Lower leg skin (tissue), 4 donors: ENCODE measurements around the gene LAD1. TPM values are rescaled to one million over a fixed set of nuclear protein-coding genes. Genes with fewer than 3 reads are reported as not detected.

Experiments
- DNase-seq, 2 donors: peaks; one replicate each; pipeline ENCODE4 v3.0.0-alpha.2; 2019; ENCODE audit warnings: low spot score in 2 of 2
- H3K4me3 ChIP-seq: fragments of 200-600 bp; sonication (generic); 2 replicates; pipeline ENCODE4 v1.5.1; 2017; ENCODE audit warnings: mild to moderate bottlenecking, low read depth; ENCODE audit not compliant: poor library complexity, severe bottlenecking
- CTCF ChIP-seq, 3 donors: fragments of 450-650 bp; IDR thresholded peaks; one replicate each; pipeline ENCODE4 v1.5.1; 2016; ENCODE audit warnings: antibody characterized with exemption in 3 of 3, mild to moderate bottlenecking in 3 of 3, moderate library complexity in 2 of 3
- POLR2A ChIP-seq, 2 donors: fragments of 450-650 bp; IDR thresholded peaks; one replicate each; pipeline ENCODE4 v1.6.1; 2016 to 2017; ENCODE audit warnings: antibody characterized with exemption in 2 of 2, mild to moderate bottlenecking in 1 of 2, moderate library complexity in 1 of 2
- WGBS, 2 donors: methylation state at CpG; one replicate each; pipeline ENCODE4 v1.1.5; 2018; 5-methylcytosine and 5-hydroxymethylcytosine counted together
- intact Hi-C: fragments of 100-400 bp; cut with DNase I; formaldehyde crosslinking; loops from one replicate; pipeline ENCODE4 v1.15.0; 2023; ENCODE audit warnings: low total_unique reads
- total RNA-seq, 4 donors: library from RNA; depleted of rRNA; stranded (reverse); fragments of >200 nt; gene quantifications; one replicate each; pipeline ENCODE4 v1.1.0, GENCODE V29; 2016

The LAD1 gene
- total RNA-seq, 4 donors from 2014 or later, result 271 to 336 (median 291) TPM

- TF ChIP-seq CTCF (IDR thresholded peaks at IDR 0.05) (no peak), POLR2A (IDR thresholded peaks at IDR 0.05) (no peak)
- H3K4me3 ChIP-seq, result no peak overlapping the region
- no peak for DNase-seq
- intact Hi-C loops, result no loop called here
- 58 to 76% methylated on average over 3 of the region's 3 CpGs for WGBS, 2 donors
Observed at GRCh38 chr1:201436969-201437368, 37.8 kb upstream of the LAD1 start.

- no peak for DNase-seq
- no peak for TF ChIP-seq POLR2A (IDR thresholded peaks at IDR 0.05)
- no peak for TF ChIP-seq CTCF (IDR thresholded peaks at IDR 0.05)
- 51 to 72% methylated on average over 6 of the region's 6 CpGs for WGBS, 2 donors
- intact Hi-C loops, result no loop called here
- H3K4me3 ChIP-seq, result no peak overlapping the region
Observed at GRCh38 chr1:201436393-201436792, 37.3 kb upstream of the LAD1 start.

- TF ChIP-seq CTCF (IDR thresholded peaks at IDR 0.05) (no peak), POLR2A (IDR thresholded peaks at IDR 0.05) (no peak)
- WGBS, 2 donors, result 94 to 96% methylated on average over 3 of the region's 3 CpGs
- no peak overlapping the region for H3K4me3 ChIP-seq
- intact Hi-C loops, result no loop called here
- no peak for DNase-seq
Observed at GRCh38 chr1:201434266-201434665, 35.1 kb upstream of the LAD1 start.

- TF ChIP-seq CTCF (IDR thresholded peaks at IDR 0.05), result no peak
- TF ChIP-seq POLR2A (IDR thresholded peaks at IDR 0.05), result no peak
- DNase-seq, result no peak
- intact Hi-C loops, result no loop called here
- WGBS, 2 donors, result 84 to 87% methylated on average over 6 of the region's 6 CpGs
- H3K4me3 ChIP-seq, result no peak overlapping the region
Observed at GRCh38 chr1:201433609-201434008, 34.5 kb upstream of the LAD1 start.

GRCh38 chr1:201430776-201431175 is 31.7 kb upstream of the LAD1 start:
- 85 to 87% methylated on average over 4 of the region's 4 CpGs for WGBS, 2 donors
- DNase-seq, result no peak
- TF ChIP-seq POLR2A (IDR thresholded peaks at IDR 0.05) (no peak), CTCF (IDR thresholded peaks at IDR 0.05) (no peak)
- intact Hi-C loops, result no loop called here
- H3K4me3 ChIP-seq, result no peak overlapping the region

- H3K4me3 ChIP-seq, result no peak overlapping the region
- no peak for TF ChIP-seq POLR2A (IDR thresholded peaks at IDR 0.05)
- no peak for TF ChIP-seq CTCF (IDR thresholded peaks at IDR 0.05)
- intact Hi-C loops, result no loop called here
- WGBS, 2 donors, result 78 to 80% methylated on average over 18 of the region's 18 CpGs
- DNase-seq, result no peak
Observed at GRCh38 chr1:201429736-201430501, 30.8 kb upstream of the LAD1 start.
